ENCODE measurements around the gene MBOAT1. TPM values are rescaled to one million over a fixed set of nuclear protein-coding genes. Genes with fewer than 3 reads are reported as not detected.
"Not testable (repeated sequence)": the region's sequence is repeated elsewhere in the genome, so short reads cannot be mapped to it uniquely, and the experiment has no call there.

The MBOAT1 gene
- total RNA-seq, 4 donors from 2014 or later, result 9.6 to 24.3 (median 12.6) TPM

DNA sequence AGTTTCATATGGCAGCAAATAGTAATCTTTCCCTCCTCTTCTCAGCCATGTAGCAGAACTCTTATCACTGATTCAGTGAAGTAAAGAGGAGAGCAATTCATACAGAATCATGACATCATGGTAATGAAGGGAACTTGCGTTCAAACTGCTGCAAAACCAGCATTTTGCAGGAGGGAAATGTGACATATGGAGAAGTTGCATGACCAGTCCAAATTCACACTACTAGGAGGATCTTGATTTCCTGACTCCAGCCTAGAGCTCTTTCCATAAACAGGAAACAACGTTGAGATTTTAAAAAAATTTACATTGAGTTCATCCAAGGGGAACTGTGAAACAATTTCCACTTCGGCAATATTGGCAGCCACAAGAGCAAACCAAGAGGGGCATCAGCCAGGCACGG, 63.8 kb downstream of the MBOAT1 start:
- no peak overlapping the region for H3K4me3 ChIP-seq (replicated peaks in 1 of 3)
- no peaks in the 10 kb centered on the region for H3K9me3 ChIP-seq
- no peaks in the 10 kb centered on the region for H3K4me1 ChIP-seq
- no peak for TF ChIP-seq POLR2A (IDR thresholded peaks at IDR 0.05)
- TF ChIP-seq, protein P1, sequence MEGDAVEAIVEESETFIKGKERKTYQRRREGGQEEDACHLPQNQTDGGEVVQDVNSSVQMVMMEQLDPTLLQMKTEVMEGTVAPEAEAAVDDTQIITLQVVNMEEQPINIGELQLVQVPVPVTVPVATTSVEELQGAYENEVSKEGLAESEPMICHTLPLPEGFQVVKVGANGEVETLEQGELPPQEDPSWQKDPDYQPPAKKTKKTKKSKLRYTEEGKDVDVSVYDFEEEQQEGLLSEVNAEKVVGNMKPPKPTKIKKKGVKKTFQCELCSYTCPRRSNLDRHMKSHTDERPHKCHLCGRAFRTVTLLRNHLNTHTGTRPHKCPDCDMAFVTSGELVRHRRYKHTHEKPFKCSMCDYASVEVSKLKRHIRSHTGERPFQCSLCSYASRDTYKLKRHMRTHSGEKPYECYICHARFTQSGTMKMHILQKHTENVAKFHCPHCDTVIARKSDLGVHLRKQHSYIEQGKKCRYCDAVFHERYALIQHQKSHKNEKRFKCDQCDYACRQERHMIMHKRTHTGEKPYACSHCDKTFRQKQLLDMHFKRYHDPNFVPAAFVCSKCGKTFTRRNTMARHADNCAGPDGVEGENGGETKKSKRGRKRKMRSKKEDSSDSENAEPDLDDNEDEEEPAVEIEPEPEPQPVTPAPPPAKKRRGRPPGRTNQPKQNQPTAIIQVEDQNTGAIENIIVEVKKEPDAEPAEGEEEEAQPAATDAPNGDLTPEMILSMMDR (IDR thresholded peaks at IDR 0.05), result no peak
- H3K36me3 ChIP-seq, result peaks cover 0 to 2% of the 10 kb centered on the region in 2 donors
- H3K27me3 ChIP-seq, result no peaks in the 10 kb centered on the region
- WGBS, 2 donors, result 66 to 73% methylated on average over 4 of the region's 4 CpGs
- intact Hi-C loops (cut with DNase I), result no loop called here
- no peak for DNase-seq
- H3K27ac ChIP-seq, result no peak overlapping the region

DNA sequence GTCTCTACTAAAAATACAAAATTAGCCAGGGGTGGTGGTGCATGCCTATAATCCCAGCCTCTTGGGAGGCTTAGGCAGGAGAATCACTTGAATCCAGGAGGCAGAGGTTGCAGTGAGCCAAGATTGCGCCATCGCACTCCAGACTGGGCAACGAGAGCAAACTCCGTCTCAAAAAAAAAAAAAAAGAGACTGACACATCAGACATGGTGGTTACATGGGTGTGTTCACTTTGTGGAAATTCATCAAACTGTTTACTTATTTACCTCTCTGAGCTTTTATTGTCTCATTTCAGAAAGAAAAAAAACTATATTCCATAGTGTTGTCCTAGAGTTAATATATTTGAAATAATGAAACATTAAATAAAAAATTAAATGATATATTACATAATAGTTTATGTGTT, 64.8 kb downstream of the MBOAT1 start:
- intact Hi-C loops (cut with DNase I), result no loop called here
- WGBS, 2 donors, result 93 to 96% methylated on average over 4 of the region's 4 CpGs
- Histone ChIP-seq H3K36me3 (peaks cover 0 to 3% of the 10 kb centered on the region in 2 donors), H3K27ac (no peak overlapping the region), H3K4me3 (replicated peaks in 1 of 3) (no peak overlapping the region), H3K27me3 (no peaks in the 10 kb centered on the region), H3K4me1 (no peaks in the 10 kb centered on the region), H3K9me3 (no peaks in the 10 kb centered on the region)
- TF ChIP-seq POLR2A (IDR thresholded peaks at IDR 0.05), result no peak
- TF ChIP-seq, protein P1 (IDR thresholded peaks at IDR 0.05), result no peak
- no peak for DNase-seq

- H3K9me3 ChIP-seq; H3K4me1 ChIP-seq; intact Hi-C loops (cut with DNase I); DNase-seq; H3K36me3 ChIP-seq; H3K27ac ChIP-seq; H3K4me3 ChIP-seq (replicated peaks in 1 of 3); H3K27me3 ChIP-seq: not testable (repeated sequence)
- WGBS, 2 donors, result 90 to 98% methylated on average over 6 of the region's 6 CpGs
Observed at GRCh38 chr6:20146831-20147230, 65.4 kb downstream of the MBOAT1 start.

DNA sequence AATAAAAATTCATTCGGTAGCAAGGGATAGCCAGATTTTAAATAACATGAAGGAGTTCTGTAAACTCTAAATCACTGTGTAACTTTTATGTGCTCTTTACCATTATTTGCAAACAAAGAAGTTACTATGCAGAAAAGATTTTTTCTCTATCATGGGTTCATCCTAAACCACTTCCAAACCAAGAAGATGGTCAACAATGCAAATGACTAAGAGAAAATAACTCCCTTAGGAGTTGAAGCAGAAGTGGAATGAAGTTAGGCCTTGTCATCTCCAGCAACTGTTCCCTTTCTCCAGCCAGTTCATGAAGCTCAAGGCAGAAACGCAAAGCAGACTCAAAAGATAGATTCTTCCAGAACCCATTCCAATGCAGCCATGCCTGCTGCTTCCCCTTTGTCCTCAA, 66.0 kb downstream of the MBOAT1 start:
- intact Hi-C loops (cut with DNase I), result no loop called here
- 92 to 95% methylated on average over 2 of the region's 2 CpGs for WGBS, 2 donors

GRCh38 chr6:20142866-20143265, 69.4 kb downstream of the MBOAT1 start:
- no peak for TF ChIP-seq POLR2A (IDR thresholded peaks at IDR 0.05)
- TF ChIP-seq, protein P1 (IDR thresholded peaks at IDR 0.05), result no peak
- Histone ChIP-seq H3K4me1 (no peaks in the 10 kb centered on the region), H3K27ac (no peak overlapping the region), H3K4me3 (replicated peaks in 1 of 3) (no peak overlapping the region), H3K9me3 (no peaks in the 10 kb centered on the region), H3K36me3 (peaks cover 0 to 3% of the 10 kb centered on the region in 2 donors), H3K27me3 (no peaks in the 10 kb centered on the region)
- intact Hi-C loops (cut with DNase I), result no loop called here
- 99 to 100% methylated on average over 4 of the region's 4 CpGs for WGBS, 2 donors
- DNase-seq, result no peak

More for the DNA sequence above, 66.0 kb downstream of the MBOAT1 start:
- no peak for DNase-seq
- H3K4me3 ChIP-seq (replicated peaks in 1 of 3), result no peak overlapping the region
- H3K4me1 ChIP-seq, result no peaks in the 10 kb centered on the region
- TF ChIP-seq, protein P1 (IDR thresholded peaks at IDR 0.05), result no peak
- no peak for TF ChIP-seq POLR2A (IDR thresholded peaks at IDR 0.05)
- no peaks in the 10 kb centered on the region for H3K27me3 ChIP-seq
- no peak overlapping the region for H3K27ac ChIP-seq
- peaks cover 0 to 3% of the 10 kb centered on the region in 2 donors for H3K36me3 ChIP-seq
- no peaks in the 10 kb centered on the region for H3K9me3 ChIP-seq

DNA sequence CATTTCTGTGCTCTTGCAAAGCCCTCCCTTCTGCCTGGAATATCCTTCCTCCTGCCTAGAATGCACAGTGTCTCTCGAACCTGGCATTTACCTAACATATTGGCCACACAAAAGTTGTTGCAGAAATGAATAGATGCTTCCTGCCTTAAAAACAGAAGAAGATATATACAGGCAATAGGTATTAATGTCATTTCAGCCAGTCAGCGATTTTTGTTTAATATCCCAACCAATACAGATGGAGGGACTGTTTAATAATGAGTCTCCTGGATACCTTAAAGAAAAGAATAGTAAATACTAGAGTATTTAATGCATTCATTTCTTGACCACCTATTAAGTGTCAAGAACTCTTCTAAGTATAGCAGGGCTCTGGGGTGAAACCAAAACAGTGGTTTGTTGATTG, 70.3 kb downstream of the MBOAT1 start:
- Histone ChIP-seq H3K9me3 (no peaks in the 10 kb centered on the region), H3K4me1 (no peaks in the 10 kb centered on the region), H3K27ac (no peak overlapping the region), H3K27me3 (no peaks in the 10 kb centered on the region), H3K36me3 (peaks cover 0 to 3% of the 10 kb centered on the region in 2 donors), H3K4me3 (replicated peaks in 1 of 3) (no peak overlapping the region)
- no peak for TF ChIP-seq POLR2A (IDR thresholded peaks at IDR 0.05)
- TF ChIP-seq, protein P1 (IDR thresholded peaks at IDR 0.05), result no peak
- WGBS, 2 donors, result 93 to 98% methylated on average over 2 of the region's 2 CpGs
- intact Hi-C loops (cut with DNase I), result no loop called here
- DNase-seq, result no peak

DNA sequence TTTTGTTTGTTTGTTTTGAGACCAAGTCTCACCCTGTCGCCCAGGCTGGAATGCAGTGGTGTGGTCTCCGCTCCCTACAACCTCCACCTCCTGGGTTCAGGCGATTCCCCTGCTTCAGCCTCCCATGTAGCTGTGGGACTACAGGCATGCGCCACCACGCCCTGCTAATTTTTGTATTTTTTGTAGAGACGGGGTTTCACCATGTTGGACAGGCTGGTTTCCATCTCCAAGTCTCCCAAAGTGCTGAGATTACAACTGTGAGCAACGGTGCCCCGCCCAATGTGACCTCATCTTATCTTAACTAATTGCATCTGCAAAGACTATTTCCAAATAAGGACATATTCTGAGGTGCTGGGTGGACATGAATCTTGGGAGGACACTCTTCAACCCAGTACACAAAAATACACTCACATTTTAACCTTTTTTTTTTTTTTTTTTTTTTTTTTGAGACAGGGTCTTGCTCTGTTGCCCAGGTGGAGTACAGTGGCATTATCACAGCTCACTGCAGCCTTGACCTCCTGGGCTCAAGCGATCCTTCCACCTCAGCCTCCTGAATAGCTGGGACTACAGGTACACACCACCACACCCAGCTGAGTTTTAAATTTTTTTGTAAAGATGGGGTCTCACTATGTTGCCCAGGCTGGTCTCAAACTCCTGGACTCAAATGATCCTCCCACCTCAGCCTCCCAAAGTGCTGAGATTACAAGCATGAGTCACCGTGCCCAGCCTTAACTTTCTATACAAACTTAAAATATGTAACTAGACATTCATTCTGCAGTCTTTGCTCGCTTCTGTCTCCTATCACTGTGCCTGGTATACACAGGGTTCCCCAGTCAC, 72.9 kb downstream of the MBOAT1 start:
- H3K4me1 ChIP-seq; H3K27ac ChIP-seq; intact Hi-C loops (cut with DNase I); DNase-seq; H3K4me3 ChIP-seq (replicated peaks in 1 of 3); H3K27me3 ChIP-seq; H3K9me3 ChIP-seq; H3K36me3 ChIP-seq: not testable (repeated sequence)
- WGBS, 2 donors, result 92 to 99% methylated on average over 11 of the region's 11 CpGs
